Panc1 (cell line): Measurements from ENCODE around the gene CFAP20DC. TPM values are rescaled to one million over a fixed set of nuclear protein-coding genes. Genes with fewer than 3 reads are reported as not detected.
"Not testable (repeated sequence)": the region's sequence is repeated elsewhere in the genome, so short reads cannot be mapped to it uniquely, and the experiment has no call there.

ENCODE experiments used
- ATAC-seq: fragments of 200-7000 bp; cut with Tn5 transposase; 2 replicates; pipeline ENCODE4 v1.9.1; 2020; ENCODE audit warnings: mild to moderate bottlenecking, moderate library complexity
- BruUV-seq: library from RNA; stranded (reverse); fragments of 400-500 nt; replicated peaks from 2 replicates; lab custom pipeline; 2021; lab: Mats Ljungman, UMichigan
- CTCF ChIA-PET: fragments of 300-600 bp; sonication (Branson Sonifier 250); formaldehyde crosslinking; loops from one replicate; lab custom pipeline; 2022; ENCODE audit warnings: antibody characterized with exemption; lab: Charles Lee
- POLR2A ChIA-PET: fragments of 300-600 bp; sonication (Branson Sonifier 250); formaldehyde crosslinking; loops from one replicate; lab custom pipeline; 2022; ENCODE audit warnings: antibody characterized with exemption; lab: Charles Lee
- DNase-seq: peaks from one replicate; pipeline ENCODE4 v3.0.0-alpha.2; 2010; ENCODE audit warnings: low read depth, low spot score
- H3K27ac ChIP-seq: 2 replicates; pipeline ENCODE4 v1.5.1; 2011; ENCODE audit warnings: mild to moderate bottlenecking, low read length, inconsistent platforms
- H3K27me3 ChIP-seq: fragments of 200-500 bp; sonication (Bioruptor generic); 2 replicates; pipeline ENCODE4 v1.6.0; 2014; ENCODE audit warnings: low read length, inconsistent platforms; ENCODE audit not compliant: control insufficient read depth, insufficient read depth
- H3K36me3 ChIP-seq: fragments of 200-500 bp; sonication (Bioruptor generic); 2 replicates; pipeline ENCODE4 v1.5.1; 2014; ENCODE audit warnings: inconsistent platforms, mild to moderate bottlenecking, low read length, moderate library complexity; ENCODE audit not compliant: control insufficient read depth, insufficient read depth
- H3K4me1 ChIP-seq: 2 replicates; pipeline ENCODE4 v1.5.1; 2011; ENCODE audit warnings: inconsistent platforms, mild to moderate bottlenecking, low read length, moderate library complexity; ENCODE audit not compliant: control insufficient read depth, insufficient read depth
- H3K4me3 ChIP-seq, 2 experiments: 2 replicates each; pipeline ENCODE4 v1.5.1; 2011 to 2012; ENCODE audit warnings: low read depth in 2 of 2, low read length in 2 of 2, mild to moderate bottlenecking in 2 of 2, inconsistent platforms in 1 of 2, moderate library complexity in 1 of 2
- H3K9me3 ChIP-seq: fragments of 200-500 bp; sonication (Bioruptor generic); 2 replicates; pipeline ENCODE4 v1.5.1; 2014; ENCODE audit warnings: low read depth, mild to moderate bottlenecking, inconsistent platforms, low read length, moderate library complexity; ENCODE audit not compliant: control insufficient read depth, insufficient read depth
- CTCF ChIP-seq: fragments of 450-650 bp; IDR thresholded peaks from 2 replicates; pipeline ENCODE4 v1.5.1; 2017; ENCODE audit warnings: mild to moderate bottlenecking
- POLR2AphosphoS5 ChIP-seq: IDR thresholded peaks from 2 replicates; pipeline ENCODE4 v1.6.1; 2012; ENCODE audit warnings: mild to moderate bottlenecking, low read depth, low read length, moderate library complexity
- REST ChIP-seq, 2 experiments: IDR thresholded peaks; 2 replicates each; pipeline ENCODE4 v1.6.1; 2011 to 2012; ENCODE audit warnings: low read depth in 2 of 2, control low read depth in 1 of 2, low read length in 1 of 2, mild to moderate bottlenecking in 1 of 2, moderate library complexity in 1 of 2; ENCODE audit not compliant: insufficient read depth in 1 of 2
- SIN3A ChIP-seq: IDR thresholded peaks from 2 replicates; pipeline ENCODE4 v1.6.1; 2012; ENCODE audit warnings: low read depth, mild to moderate bottlenecking, low read length, moderate library complexity, borderline replicate concordance; ENCODE audit not compliant: insufficient read depth
- TCF7L2 ChIP-seq: IDR thresholded peaks from 2 replicates; pipeline ENCODE4 v1.6.1; 2011; ENCODE audit warnings: mild to moderate bottlenecking, low read depth, low read length, inconsistent platforms
- in situ Hi-C: cut with HindIII; loops from 2 replicates; pipeline ENCODE4 v1.10.0; 2016; ENCODE audit warnings: low sequenced_read_pairs, low pct_unique_long_range_greater_than_20kb
- intact Hi-C: fragments of 100-400 bp; cut with micrococcal nuclease; formaldehyde crosslinking; loops from one replicate; pipeline ENCODE4 v1.10.0; 2022; ENCODE audit not compliant: unreplicated experiment
- total RNA-seq: library from RNA; stranded (reverse); gene quantifications from one replicate; pipeline ENCODE4 v1.2.1, GENCODE V29; 2021; ENCODE audit not compliant: unreplicated experiment

Gene CFAP20DC
- total RNA-seq, 1 experiment from 2014 or later: 4.0 TPM

GRCh38 chr3:58824777-58825176, 225.0 kb downstream of the CFAP20DC start:
- no peak for TF ChIP-seq REST (IDR thresholded peaks at IDR 0.05; ENCODE audit: insufficient read depth in 1 of 2, low read depth in 2 of 2, low read length in 1 of 2)
- no peak for TF ChIP-seq TCF7L2
- TF ChIP-seq POLR2AphosphoS5: no peak
- TF ChIP-seq CTCF: no peak
- no peak for TF ChIP-seq SIN3A
- CTCF ChIA-PET: interaction anchor here (0.6 to 0.7 kb wide), 3 partner anchors 20 to 954 kb away, joined by 4 to 7 read pairs (median 5); no protein-coding TSS in a partner anchor
- Histone ChIP-seq H3K4me3 (no peak overlapping the region), H3K36me3 (no peaks in the 10 kb centered on the region), H3K9me3 (no peaks in the 10 kb centered on the region), H3K27ac (no peak overlapping the region), H3K4me1 (no peaks in the 10 kb centered on the region), H3K27me3 (no peaks in the 10 kb centered on the region)
- POLR2A ChIA-PET: no interaction called here
- intact Hi-C loops: no loop called here
- no TSS peak for BruUV-seq
- ATAC-seq: no peak
- in situ Hi-C loops: no loop called here
- no peak for DNase-seq

- no peaks in the 10 kb centered on the region for H3K9me3 ChIP-seq
- ATAC-seq: no peak
- no TSS peak for BruUV-seq
- intact Hi-C loops: no loop called here
- no peak overlapping the region for H3K4me3 ChIP-seq
- no peak for DNase-seq
- H3K27me3 ChIP-seq: no peaks in the 10 kb centered on the region
- H3K4me1 ChIP-seq: no peaks in the 10 kb centered on the region
- ChIA-PET POLR2A (no interaction called here), CTCF (interaction anchor here (0.6 to 0.7 kb wide), 2 partner anchors 285 to 955 kb away, joined by 4 to 5 read pairs; no protein-coding TSS in a partner anchor)
- H3K27ac ChIP-seq: no peak overlapping the region
- TF ChIP-seq REST (IDR thresholded peaks at IDR 0.05; ENCODE audit: insufficient read depth in 1 of 2, low read depth in 2 of 2, low read length in 1 of 2) (no peak), CTCF (peak; percentile 68)
- H3K36me3 ChIP-seq: no peaks in the 10 kb centered on the region
- in situ Hi-C loops: no loop called here
Observed at GRCh38 chr3:58824285-58824684, 225.5 kb downstream of the CFAP20DC start.

- POLR2A ChIA-PET, H3K4me1 ChIP-seq, DNase-seq, H3K27me3 ChIP-seq, H3K4me3 ChIP-seq, intact Hi-C loops, H3K36me3 ChIP-seq, in situ Hi-C loops, H3K27ac ChIP-seq, BruUV-seq, CTCF ChIA-PET, ATAC-seq, H3K9me3 ChIP-seq: not testable (repeated sequence)
Observed at GRCh38 chr3:58806551-58807244, 243.1 kb downstream of the CFAP20DC start.
